GM12878 (cell line): ENCODE data around the gene COPS8. TPM values are rescaled to one million over a fixed set of nuclear protein-coding genes. Genes with fewer than 3 reads are reported as not detected.

Experiments used
- BRCA1 ChIP-seq: IDR thresholded peaks from 2 replicates; pipeline ENCODE4 v1.6.1; 2011; ENCODE audit warnings: low read depth, low read length, improper control_type of control experiment
- CBX5 ChIP-seq: sonication (generic); IDR thresholded peaks from 2 replicates; pipeline ENCODE4 v1.6.1; 2016; ENCODE audit warnings: low read depth, moderate library complexity, mild to moderate bottlenecking, inconsistent platforms
- CREM ChIP-seq: IDR thresholded peaks from 2 replicates; pipeline ENCODE4 v1.6.1; 2014; ENCODE audit warnings: antibody characterized with exemption, low read depth
- DPF2 ChIP-seq: fragments of 450-650 bp; IDR thresholded peaks from 2 replicates; pipeline ENCODE4 v1.6.1; 2017; ENCODE audit warnings: mild to moderate bottlenecking
- ETV6 ChIP-seq, 2 experiments: fragments of 450-650 bp in 1 of 2; IDR thresholded peaks in 1 of 2; conservative IDR thresholded peaks in 1 of 2; 2 replicates each; pipeline ENCODE4 v1.6.1; 2014; ENCODE audit warnings: antibody characterized with exemption in 1 of 2, borderline replicate concordance in 1 of 2, low read depth in 1 of 2, mild to moderate bottlenecking in 1 of 2, moderate library complexity in 1 of 2
- HDGF ChIP-seq: fragments of 450-650 bp; IDR thresholded peaks from 2 replicates; pipeline ENCODE4 v1.6.1; 2016; ENCODE audit warnings: antibody characterized with exemption
- IRF4 ChIP-seq: IDR thresholded peaks from 2 replicates; pipeline ENCODE4 v1.6.1; 2011; ENCODE audit warnings: low read depth, low read length
- KAT2A ChIP-seq: conservative IDR thresholded peaks from 2 replicates; pipeline ENCODE4 v1.6.1; 2011; ENCODE audit warnings: low read depth, low read length; ENCODE audit not compliant: control insufficient read depth
- LARP7 ChIP-seq: fragments of 450-650 bp; IDR thresholded peaks from 2 replicates; pipeline ENCODE4 v1.6.1; 2017; ENCODE audit warnings: mild to moderate bottlenecking
- NFXL1 ChIP-seq: fragments of 450-650 bp; IDR thresholded peaks from 2 replicates; pipeline ENCODE4 v1.6.1; 2017; ENCODE audit warnings: antibody characterized with exemption, mild to moderate bottlenecking, borderline replicate concordance
- NFYB ChIP-seq: IDR thresholded peaks from 2 replicates; pipeline ENCODE4 v1.6.1; 2011; ENCODE audit warnings: low read depth, mild to moderate bottlenecking, low read length, improper control_type of control experiment, moderate library complexity; ENCODE audit not compliant: insufficient read depth
- NR2C1 ChIP-seq: fragments of 450-650 bp; IDR thresholded peaks from 2 replicates; pipeline ENCODE4 v1.6.1; 2017; ENCODE audit warnings: antibody characterized with exemption, mild to moderate bottlenecking, moderate library complexity
- NR2C2 ChIP-seq: IDR thresholded peaks from 2 replicates; pipeline ENCODE4 v1.6.1; 2011; ENCODE audit warnings: borderline replicate concordance, low read depth; ENCODE audit not compliant: control insufficient read depth, insufficient read length
- NR2F1 ChIP-seq: fragments of 450-650 bp; conservative IDR thresholded peaks from 2 replicates; pipeline ENCODE4 v1.6.1; 2017; ENCODE audit warnings: mild to moderate bottlenecking
- PAX8 ChIP-seq: fragments of 450-650 bp; IDR thresholded peaks from 2 replicates; pipeline ENCODE4 v1.6.1; 2017; ENCODE audit warnings: mild to moderate bottlenecking, moderate library complexity
- RB1 ChIP-seq: fragments of 450-650 bp; formaldehyde crosslinking; IDR thresholded peaks from 2 replicates; pipeline ENCODE4 v1.6.1; 2017; ENCODE audit warnings: mild to moderate bottlenecking, borderline replicate concordance
- RFX5 ChIP-seq: IDR thresholded peaks from 2 replicates; pipeline ENCODE4 v1.6.1; 2011; ENCODE audit warnings: low read depth, low read length, improper control_type of control experiment
- YBX1 ChIP-seq: fragments of 450-650 bp; IDR thresholded peaks from 2 replicates; pipeline ENCODE4 v1.6.1; 2016; ENCODE audit warnings: antibody characterized with exemption
- YY1 ChIP-seq: IDR thresholded peaks from 2 replicates; pipeline ENCODE4 v1.6.1; 2011; ENCODE audit warnings: low read depth, mild to moderate bottlenecking, low read length
- polyA plus RNA-seq, 11 experiments: library from polyadenylated mRNA; depleted of rRNA in 4 of 11; unstranded in 6 of 11; stranded (reverse) in 5 of 11; fragments of >200 nt; fragmentation: Nextera tagmentation in 4 of 11; fragmentation: Illumina TruSeq in 1 of 11; extraction: Ambion mirVana in 4 of 11; extraction: Trizol in 1 of 11; gene quantifications; 1 replicate in 1 of 11; 2 replicates in 10 of 11; pipeline versions ENCODE4 v1.2.1 to v1.2.3, GENCODE V29; 2011 to 2016; ENCODE audit warnings: inconsistent platforms in 2 of 11, missing spikeins in 2 of 11, low read depth in 1 of 11
- total RNA-seq, 4 experiments: library from RNA; depleted of rRNA in 3 of 4; stranded (reverse); fragments of >200 nt in 3 of 4; fragmentation: Illumina TruSeq in 1 of 4; extraction: Trizol in 1 of 4; gene quantifications; 2 replicates each; pipeline versions ENCODE4 v1.2.1 to v1.2.3, GENCODE V29; 2013 to 2021
- TF ChIP-seq, protein P1 (sequence below): IDR thresholded peaks from 2 replicates; pipeline ENCODE4 v1.6.1; 2011; ENCODE audit warnings: mild to moderate bottlenecking, low read depth, low read length, moderate library complexity; ENCODE audit not compliant: insufficient replicate concordance
- TF ChIP-seq, protein P2 (sequence below): fragments of 450-650 bp; IDR thresholded peaks from 2 replicates; pipeline ENCODE4 v1.6.1; 2014; ENCODE audit warnings: mild to moderate bottlenecking
- TF ChIP-seq, protein P3 (sequence below): fragments of 150-350 bp; IDR thresholded peaks from 2 replicates; pipeline ENCODE4 v1.6.1; 2014; ENCODE audit warnings: mild to moderate bottlenecking, low read depth, low read length
- TF ChIP-seq, protein P4 (sequence below): IDR thresholded peaks from 2 replicates; pipeline ENCODE4 v1.6.1; 2011; ENCODE audit warnings: borderline replicate concordance, low read depth, mild to moderate bottlenecking, moderate library complexity, low read length; ENCODE audit not compliant: insufficient read depth, poor library complexity, severe bottlenecking
- TF ChIP-seq, protein P5 (sequence below): IDR thresholded peaks from 2 replicates; pipeline ENCODE4 v1.6.1; 2012; ENCODE audit warnings: low read depth, low read length, improper control_type of control experiment

Gene COPS8
- total and polyA plus RNA-seq, 10 of the 15 experiments (the other 5 are each of a cell fraction or from before 2014, with no cell fraction given): 44.0 to 134 (median 107) TPM

DNA sequence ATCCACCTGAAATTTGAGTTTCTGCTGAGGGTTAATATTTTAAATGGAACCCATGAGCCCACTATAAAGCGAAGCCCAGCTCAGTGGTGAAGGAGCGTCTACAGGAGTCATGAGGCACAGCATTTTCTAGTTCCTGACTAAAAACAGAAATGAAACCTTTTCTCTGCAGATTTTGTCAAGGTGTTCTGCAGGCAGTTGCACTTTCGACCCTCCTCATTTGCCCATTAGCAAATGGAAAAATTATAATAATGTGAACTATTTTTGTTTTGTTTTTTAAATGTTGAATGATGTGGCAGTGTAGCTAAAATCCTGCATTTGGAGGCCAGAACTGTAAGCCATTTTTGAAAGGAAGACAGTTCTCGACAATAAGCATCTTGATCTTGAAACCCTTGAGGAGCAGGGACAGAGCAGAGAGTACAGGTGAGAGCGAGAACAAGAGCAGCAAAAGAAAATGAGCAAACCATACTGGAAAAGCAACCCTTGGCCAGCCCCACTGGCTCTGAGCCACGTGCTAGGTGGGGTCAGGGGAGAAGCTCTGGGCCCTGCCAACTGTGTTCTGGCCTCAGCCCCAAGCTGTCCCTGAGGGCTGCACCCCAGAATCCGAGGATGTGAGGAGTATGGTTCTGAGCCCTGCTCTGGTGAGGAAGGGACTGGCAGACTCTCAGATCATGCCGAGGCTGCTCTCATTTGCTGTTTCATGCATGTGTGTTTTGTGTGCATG is 26.4 kb upstream of the COPS8 start (continued):
- TF ChIP-seq BRCA1: no peak
- TF ChIP-seq HDGF: 0 out of 2 replicates have a peak, but pooled peaks have one; percentile 35
- peak in 1 of 2 experiments; percentile 63; a peak in 1 of 4 replicates for TF ChIP-seq ETV6 (conservative IDR thresholded peaks at IDR 0.05 in 1 of 2, IDR thresholded peaks at IDR 0.05 in 1 of 2; ENCODE audit: borderline replicate concordance in 1 of 2, low read depth in 1 of 2)
- TF ChIP-seq NR2F1: peak; percentile 87
- peak; percentile 96 for TF ChIP-seq IRF4
- TF ChIP-seq RFX5: no peak
- TF ChIP-seq YY1: no peak; the same call in 1 of the 2 replicates
- TF ChIP-seq PAX8: no peak
- TF ChIP-seq NR2C1: no peak
- TF ChIP-seq RB1: no peak
- peak; percentile 66; the same call in 1 of the 2 replicates for TF ChIP-seq DPF2
- TF ChIP-seq, protein P1, sequence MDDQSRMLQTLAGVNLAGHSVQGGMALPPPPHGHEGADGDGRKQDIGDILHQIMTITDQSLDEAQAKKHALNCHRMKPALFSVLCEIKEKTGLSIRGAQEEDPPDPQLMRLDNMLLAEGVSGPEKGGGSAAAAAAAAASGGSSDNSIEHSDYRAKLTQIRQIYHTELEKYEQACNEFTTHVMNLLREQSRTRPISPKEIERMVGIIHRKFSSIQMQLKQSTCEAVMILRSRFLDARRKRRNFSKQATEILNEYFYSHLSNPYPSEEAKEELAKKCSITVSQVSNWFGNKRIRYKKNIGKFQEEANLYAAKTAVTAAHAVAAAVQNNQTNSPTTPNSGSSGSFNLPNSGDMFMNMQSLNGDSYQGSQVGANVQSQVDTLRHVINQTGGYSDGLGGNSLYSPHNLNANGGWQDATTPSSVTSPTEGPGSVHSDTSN: no peak
- peak; percentile 14; the same call in 1 of the 2 replicates for TF ChIP-seq LARP7
- peak; percentile 75; the same call in 1 of the 2 replicates for TF ChIP-seq CREM
- no peak for TF ChIP-seq KAT2A
- TF ChIP-seq, protein P2, sequence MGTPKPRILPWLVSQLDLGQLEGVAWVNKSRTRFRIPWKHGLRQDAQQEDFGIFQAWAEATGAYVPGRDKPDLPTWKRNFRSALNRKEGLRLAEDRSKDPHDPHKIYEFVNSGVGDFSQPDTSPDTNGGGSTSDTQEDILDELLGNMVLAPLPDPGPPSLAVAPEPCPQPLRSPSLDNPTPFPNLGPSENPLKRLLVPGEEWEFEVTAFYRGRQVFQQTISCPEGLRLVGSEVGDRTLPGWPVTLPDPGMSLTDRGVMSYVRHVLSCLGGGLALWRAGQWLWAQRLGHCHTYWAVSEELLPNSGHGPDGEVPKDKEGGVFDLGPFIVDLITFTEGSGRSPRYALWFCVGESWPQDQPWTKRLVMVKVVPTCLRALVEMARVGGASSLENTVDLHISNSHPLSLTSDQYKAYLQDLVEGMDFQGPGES: no peak
- TF ChIP-seq NFYB: no peak
- TF ChIP-seq, protein P3, sequence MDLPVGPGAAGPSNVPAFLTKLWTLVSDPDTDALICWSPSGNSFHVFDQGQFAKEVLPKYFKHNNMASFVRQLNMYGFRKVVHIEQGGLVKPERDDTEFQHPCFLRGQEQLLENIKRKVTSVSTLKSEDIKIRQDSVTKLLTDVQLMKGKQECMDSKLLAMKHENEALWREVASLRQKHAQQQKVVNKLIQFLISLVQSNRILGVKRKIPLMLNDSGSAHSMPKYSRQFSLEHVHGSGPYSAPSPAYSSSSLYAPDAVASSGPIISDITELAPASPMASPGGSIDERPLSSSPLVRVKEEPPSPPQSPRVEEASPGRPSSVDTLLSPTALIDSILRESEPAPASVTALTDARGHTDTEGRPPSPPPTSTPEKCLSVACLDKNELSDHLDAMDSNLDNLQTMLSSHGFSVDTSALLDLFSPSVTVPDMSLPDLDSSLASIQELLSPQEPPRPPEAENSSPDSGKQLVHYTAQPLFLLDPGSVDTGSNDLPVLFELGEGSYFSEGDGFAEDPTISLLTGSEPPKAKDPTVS: no peak
- no peak for TF ChIP-seq YBX1
- TF ChIP-seq, protein P4, sequence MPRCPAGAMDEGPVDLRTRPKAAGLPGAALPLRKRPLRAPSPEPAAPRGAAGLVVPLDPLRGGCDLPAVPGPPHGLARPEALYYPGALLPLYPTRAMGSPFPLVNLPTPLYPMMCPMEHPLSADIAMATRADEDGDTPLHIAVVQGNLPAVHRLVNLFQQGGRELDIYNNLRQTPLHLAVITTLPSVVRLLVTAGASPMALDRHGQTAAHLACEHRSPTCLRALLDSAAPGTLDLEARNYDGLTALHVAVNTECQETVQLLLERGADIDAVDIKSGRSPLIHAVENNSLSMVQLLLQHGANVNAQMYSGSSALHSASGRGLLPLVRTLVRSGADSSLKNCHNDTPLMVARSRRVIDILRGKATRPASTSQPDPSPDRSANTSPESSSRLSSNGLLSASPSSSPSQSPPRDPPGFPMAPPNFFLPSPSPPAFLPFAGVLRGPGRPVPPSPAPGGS: no peak
- no peak for TF ChIP-seq NR2C2
- TF ChIP-seq NFXL1: no peak
- TF ChIP-seq CBX5: no peak
- TF ChIP-seq, protein P5, sequence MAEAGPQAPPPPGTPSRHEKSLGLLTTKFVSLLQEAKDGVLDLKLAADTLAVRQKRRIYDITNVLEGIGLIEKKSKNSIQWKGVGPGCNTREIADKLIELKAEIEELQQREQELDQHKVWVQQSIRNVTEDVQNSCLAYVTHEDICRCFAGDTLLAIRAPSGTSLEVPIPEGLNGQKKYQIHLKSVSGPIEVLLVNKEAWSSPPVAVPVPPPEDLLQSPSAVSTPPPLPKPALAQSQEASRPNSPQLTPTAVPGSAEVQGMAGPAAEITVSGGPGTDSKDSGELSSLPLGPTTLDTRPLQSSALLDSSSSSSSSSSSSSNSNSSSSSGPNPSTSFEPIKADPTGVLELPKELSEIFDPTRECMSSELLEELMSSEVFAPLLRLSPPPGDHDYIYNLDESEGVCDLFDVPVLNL: no peak
